SHP77 (cell line): Measurements from ENCODE around the gene DGKB.

Experiments
- DNase-seq, 2 experiments: peaks; one replicate each; lab custom pipeline; 2025; lab: John Stamatoyannopoulos, UW

Gene DGKB

DNA sequence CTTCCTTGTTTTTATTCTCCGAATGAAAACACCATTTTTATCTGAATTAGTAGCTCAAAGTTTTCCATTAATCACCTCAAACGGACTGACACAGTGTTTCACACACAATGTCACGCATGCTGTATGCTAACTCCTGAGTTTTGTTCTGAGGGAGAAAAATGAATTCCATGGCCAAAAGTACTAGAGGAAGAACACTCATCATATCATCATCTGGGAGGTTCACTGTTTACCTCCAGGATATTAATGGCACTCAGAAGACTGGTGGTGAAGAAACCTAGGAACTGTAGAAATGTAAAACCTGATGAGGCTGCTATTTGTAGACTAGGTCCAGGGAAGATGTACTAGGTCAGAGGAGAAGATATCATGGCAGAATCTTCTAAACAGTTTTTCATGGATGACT lies 517.5 kb downstream of the DGKB start:
- no peak for DNase-seq

DNA sequence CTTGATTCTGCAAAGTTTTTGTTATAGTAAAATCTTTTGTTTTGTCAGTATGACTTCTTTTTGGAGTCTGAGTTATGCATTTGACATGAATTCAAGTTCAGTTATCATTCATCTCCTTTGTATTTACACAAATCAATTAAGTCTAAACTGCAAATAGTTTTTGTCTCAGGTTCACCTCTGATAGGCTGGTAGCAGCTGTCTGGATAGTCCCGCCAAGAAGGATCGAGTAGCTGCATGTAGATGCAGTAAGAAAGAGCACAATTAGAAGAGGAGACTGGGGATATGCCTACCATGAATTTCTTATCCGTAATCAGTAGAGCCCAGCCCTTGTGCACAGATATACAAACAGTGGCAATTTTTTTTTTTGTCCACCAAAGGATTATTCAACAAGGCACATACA lies 520.6 kb downstream of the DGKB start:
- no peak for DNase-seq

DNA sequence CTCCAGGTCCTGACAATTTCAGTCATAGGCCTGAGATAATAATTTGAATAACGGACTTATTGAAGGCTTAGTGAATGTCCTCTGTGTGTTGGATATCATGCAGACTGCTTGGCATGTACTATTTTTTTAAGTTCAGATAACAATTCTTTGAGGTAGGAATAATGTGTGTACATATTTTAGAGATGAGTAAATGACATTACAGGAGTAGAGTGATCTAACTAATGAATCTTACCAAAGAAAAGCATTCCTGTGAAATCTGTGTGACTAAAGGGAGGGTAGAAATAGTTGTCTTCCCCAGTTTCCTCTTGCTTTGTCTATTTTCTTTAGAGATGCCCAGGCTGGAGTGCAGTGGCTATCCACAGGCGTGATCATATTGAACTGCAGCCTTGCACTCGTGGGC lies 521.2 kb downstream of the DGKB start:
- DNase-seq = no peak

DNA sequence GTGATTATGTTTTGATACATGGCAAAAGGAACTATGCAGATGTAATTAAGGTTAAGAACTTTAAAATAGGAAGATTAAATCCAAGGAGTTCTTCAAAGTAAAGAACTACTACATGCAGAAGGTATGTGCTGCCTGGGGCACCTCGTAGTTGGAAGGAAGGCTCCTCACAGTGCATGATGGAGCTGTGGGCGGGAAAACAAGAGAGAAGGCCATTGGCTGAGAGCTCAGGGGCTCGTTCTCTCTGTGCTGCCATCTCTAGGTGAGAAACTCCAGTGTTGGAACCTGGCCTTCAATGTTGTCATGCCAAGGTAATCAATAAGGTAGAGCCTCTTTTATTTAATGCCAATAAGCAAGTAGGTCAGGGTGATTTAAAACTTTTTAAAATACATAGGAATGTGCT lies 521.7 kb downstream of the DGKB start:
- DNase-seq = no peak

DNA sequence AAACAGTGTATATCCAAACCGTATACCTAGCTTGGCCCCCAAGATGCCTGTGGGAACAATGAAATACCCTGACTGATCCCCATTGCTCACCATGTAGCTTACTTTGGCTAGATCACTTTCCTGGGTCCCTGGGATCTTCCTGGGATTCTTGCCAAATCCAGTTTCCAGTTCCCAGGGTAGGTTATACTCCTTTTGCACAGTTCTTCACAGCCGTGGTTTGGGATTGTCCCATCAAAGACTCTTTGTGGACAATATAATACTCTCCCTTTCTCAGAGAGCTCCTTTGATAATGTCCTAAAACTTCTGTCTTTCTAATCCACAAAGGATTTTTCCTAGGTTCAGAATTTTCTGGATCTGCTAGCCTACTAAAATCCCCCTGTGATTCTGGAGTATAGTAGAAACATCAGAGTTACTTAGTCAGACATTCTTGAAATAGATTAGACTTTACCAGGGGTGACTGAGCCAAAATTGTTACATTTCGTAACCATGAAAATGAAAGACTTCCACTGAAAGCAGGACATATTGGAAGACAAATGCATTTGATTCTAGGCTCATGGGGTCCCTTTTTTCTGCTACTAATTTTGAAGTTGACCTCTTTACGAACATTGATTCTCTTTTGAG lies 524.8 kb downstream of the DGKB start:
- DNase-seq = no peak

DNA sequence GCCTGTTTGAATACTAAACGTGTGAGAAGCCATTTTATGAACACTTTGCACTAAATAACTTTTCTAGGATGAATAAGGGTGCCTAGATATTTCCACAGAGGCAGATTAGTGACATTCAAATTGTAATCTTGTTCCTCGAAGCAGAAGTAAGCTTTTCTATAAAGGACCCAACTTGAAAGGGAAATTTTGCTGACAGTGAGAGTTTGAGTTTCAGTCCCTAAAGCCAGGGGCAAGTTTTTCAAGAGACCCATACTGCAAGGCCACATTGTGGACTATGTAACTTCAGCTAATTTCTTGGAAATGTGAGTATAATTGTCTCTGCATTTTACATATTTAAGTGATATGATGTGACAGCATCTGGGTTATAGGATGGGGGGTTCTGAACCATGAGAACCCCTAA lies 525.8 kb downstream of the DGKB start:
- no peak for DNase-seq

DNA sequence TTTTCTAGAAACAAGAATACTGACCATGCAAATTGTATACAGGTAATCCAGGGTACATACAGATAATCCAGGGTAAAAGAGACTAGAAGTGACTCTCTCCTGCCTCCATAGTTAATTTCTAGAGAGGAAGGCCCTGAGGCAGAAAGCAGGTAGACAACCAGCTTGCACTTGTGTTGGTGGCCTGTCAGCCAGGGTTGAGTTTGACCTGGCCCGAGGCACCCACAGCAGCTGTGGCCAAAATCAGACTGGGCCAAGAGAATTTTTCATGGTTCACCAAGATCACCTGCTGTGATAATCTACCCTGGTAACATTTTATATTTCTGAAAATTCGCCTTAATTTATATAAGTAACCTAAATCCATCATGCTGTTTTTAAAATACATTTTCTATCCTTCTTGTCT lies 526.6 kb downstream of the DGKB start:
- no peak for DNase-seq

DNA sequence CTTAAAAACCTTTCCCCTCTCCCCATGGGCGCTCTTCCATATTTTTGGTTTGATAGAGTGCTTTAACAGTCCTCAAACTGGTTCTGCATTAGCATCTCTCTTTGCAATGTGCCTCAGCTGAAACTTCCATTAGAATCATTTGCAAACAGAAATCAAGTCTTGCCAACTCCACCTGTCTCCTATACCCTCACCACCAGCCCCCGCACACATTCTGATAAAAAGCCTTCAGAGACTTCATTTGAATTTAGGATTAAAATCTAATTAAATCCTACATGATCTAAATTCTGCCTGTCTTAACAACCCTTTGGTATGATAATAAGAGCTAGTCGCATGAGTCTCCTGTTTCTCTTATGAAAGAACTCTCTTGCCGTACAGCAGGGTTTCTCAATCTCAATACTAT lies 528.2 kb downstream of the DGKB start:
- DNase-seq = no peak

DNA sequence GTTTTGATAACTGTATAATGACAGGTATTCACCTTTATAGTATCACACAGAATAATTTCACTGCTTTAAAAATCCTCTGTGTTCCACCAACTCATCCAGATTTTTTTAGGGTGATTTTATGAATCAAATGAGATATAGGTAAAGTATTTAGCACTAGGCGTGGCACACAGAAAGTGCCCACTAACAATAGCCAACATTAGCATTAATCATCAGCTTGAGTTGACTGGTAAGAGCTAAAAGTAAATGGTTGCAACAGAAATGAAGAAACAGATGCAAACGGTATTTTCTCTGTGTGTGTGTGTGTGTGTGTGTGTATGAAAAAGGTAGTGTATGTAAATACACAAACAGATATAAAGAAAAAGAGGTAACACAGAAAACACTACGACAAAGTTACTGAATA lies 534.3 kb downstream of the DGKB start:
- no peak for DNase-seq

DNA sequence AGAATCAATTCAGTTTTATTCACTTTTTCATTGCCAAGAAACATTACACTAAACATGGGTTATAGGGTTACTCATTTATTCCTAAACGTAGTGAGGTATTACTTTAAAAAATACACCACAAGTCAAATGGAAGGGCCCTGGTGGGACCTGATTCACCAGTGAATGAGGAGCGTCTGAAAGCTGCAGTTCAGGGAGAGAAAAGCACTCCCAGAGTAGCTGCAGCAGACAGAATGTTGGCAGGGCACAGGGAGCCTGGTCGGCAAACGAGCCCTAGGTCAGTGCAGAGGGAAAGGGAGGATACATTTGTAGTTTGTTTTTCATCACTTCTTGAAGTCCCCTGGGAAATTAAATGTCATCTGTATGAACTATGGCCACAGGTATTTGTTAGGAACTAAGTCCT lies 551.4 kb downstream of the DGKB start:
- DNase-seq = no peak

DNA sequence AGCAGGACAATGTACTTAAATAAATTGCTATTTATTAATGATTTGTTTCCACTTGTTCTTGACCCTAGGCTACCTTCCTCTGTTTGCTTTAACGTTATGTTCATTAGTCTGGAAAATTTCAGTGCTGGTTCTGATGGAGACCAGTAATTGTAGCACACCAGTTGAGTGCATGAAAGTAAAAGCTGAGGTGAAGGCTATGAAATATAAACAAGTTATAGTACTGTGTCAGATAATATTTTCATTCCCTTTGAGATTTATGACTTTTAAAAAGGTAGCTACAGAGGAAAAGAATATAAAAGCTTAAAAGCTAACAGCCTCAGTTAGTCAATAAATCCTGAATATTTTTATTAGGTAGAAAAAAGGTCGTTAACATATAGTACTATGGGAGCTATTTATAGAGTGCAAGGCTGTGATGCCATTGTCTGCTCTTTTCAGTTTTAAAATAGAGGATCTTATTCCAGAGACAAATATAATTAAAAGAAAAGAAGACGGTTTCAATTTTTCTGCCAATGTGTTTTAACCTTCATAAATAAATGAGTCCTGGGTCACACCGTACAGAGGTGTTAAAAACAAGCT lies 561.3 kb downstream of the DGKB start:
- no peak for DNase-seq

DNA sequence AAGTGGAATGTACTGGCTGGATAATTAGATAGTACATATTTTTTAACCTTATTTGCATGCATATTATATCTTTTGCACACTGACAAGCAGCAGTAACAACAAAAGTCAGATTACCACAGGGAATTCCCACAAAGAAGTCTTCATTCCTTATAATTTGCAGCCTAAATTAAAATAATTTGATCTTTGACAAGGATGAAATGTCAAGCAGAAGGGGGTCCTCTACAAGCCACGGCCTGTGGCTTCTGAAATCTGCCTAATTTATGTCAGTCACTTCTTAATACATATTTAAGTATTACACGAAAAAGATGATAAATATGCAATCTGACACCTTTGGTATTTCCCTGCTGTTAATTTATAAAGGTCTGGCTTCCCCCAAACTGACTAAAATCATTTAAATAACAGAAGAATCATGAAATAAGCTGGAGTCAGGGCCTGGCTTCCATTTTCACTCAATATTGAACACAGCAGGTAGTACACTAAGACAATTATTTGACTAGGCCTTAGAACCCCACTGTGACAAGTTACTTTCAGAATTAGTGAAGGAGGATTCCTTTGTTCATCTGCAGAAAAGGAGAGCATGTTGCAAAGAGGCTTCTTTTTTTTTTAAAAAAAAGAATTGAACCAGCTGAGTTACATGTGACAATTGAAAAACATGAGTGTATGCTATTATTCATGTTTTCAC lies 562.0 kb downstream of the DGKB start:
- DNase-seq = no peak

DNA sequence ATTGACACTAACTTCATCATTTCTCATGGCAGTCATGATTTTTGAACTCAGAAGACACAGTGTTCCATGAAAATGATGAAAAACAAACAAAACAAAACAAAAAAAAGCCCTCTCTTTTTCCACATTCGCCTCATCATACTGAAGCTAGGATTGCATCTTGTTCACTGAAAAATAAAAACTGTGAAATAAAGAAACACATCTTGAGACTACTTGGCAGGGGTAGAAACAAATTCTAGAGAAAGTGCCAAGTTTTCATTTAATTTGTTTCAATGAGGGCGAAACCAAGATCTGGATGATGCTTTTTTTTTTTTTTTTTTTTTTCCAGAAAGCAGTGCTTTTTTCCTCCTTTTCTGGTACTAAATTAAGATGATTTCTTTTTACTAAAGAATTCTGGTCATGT lies 562.7 kb downstream of the DGKB start:
- no peak for DNase-seq

DNA sequence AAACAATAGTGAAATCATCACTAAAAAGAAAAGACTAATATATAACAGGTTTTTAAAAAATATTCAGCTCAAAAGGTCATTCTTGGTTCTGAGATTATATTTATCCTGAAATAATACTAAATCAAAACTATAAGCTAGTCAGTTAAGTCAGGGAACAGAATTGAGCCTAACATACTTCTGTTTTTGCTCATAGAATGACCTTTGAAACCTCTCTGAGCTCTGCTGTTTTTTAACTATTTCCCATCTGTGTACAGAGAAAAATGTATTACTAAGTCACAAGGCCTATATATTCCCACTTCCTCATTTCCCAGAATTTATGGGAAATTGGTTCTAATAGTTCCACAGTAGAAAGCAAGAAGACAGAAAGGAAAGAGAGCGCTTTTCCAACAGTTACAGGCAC lies 566.3 kb downstream of the DGKB start:
- no peak for DNase-seq

DNA sequence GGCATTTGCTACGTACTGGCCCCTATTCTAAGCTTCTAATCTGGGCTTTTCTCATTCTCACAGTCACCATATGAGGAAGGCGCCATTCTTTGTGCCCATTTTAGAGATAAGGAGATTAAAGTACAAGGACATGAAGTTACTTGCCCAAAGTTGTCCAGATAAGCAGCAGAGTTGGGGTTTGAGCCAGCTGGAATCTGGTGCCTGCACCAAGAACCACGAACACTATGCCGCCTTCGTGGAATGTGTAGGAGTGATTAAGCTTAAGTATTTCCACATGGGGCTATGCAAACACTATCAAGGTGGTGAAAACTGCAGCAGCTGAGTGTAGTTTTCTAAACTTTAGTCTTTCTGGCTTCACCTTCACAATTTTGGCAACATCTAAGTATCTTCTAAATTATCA lies 570.4 kb downstream of the DGKB start:
- DNase-seq = no peak

DNA sequence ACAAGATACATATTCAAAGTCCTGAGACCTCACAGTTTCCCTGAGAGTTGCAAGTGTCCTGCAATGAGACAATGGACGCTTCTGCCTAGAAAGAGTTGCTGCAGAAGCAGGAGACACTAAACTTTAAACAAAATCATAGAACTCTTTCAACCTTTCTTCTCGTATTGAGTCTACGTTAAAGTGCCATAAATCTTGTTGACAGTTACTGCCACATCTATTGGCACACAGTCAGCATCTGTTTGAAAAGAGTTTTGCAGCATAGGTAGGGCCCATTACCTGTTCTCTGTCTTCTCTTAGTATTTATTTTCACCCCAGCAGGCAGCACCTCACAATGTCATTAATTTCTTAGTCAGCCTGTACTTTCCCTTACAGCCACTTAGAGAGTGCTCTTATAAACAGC lies 577.8 kb downstream of the DGKB start:
- DNase-seq = no peak

DNA sequence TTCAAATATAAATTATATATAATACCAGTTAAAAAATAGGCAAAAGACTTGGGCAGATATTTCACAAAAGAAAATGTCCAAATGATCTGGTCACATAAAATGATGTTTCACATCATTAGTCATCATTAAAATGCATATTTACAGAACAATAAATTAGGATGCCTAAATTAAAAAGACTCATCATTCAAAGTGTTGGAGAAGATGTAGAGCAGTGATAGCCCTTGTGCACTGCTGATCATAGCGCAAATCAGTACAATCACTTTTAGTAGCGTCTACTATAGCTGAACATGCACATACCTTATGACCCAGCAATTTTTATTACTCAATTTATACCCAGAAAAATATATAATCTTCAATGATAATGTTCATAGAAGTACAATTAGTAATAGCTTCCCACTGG lies 579.8 kb downstream of the DGKB start:
- no peak for DNase-seq

DNA sequence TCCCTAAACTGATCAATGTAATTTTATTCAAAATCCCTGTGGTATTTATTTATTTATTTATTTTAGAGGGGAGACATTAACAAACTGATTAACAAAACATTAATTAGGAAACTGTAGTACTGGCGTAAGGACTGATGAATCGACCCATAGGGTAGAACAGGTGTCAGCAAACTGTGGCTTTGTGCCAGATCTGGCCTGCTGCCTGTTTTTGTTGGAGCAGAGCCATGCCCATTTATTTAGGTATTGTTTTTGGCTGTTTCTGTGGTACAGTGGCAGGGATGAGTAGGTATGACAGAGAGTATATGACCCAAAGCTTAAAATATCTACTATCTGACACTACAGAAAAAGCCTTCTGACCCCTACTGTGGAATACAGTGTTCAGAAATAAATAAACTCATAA lies 580.6 kb downstream of the DGKB start:
- DNase-seq = peak; percentile 83 to 88

DNA sequence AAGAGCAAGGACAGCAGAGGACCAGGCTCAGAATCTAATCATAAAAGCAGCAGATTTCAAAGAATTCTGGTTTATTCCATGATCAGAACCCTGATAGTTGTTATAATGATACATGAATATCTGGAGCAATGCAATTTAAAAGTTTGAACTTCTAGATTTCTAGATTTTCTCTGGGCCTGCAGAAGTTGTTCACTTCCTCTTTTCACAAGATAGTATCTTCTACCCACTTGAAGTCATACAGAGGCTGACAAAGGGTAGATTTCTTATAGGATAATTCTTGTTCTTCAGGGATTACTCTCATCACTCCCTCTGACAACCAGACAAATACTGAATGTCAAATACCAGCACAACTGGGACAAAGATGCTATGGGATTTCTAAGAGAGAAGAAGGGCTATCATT lies 593.1 kb downstream of the DGKB start:
- no peak for DNase-seq

DNA sequence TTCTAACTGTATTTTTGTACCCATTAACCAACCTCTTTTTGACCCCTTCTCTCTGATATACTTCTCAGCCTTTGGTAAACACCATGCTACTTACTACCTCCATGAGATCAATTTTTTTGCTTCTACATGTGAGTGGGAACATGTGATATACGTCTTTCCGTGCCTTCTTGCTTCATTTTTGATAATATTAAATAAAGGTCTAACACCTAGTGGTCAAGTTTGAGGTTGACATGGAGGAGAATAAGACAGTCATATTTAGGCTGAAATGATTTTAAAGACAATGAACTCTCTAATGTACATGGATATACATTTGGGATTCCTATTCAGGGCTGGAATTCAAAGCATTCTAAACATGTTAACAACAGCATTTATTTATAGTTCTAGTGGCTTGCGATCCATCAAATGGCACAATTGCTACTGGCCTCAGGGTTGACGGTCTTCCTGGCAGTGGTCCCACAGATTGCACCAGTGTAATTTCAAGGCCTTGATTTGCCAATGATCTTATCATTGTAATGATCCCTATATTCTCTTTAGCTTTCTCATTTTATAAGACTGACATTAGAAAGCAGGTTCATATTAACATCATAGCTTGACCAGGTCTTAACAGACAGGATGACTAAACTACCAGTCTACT lies 597.2 kb downstream of the DGKB start:
- no peak for DNase-seq

DNA sequence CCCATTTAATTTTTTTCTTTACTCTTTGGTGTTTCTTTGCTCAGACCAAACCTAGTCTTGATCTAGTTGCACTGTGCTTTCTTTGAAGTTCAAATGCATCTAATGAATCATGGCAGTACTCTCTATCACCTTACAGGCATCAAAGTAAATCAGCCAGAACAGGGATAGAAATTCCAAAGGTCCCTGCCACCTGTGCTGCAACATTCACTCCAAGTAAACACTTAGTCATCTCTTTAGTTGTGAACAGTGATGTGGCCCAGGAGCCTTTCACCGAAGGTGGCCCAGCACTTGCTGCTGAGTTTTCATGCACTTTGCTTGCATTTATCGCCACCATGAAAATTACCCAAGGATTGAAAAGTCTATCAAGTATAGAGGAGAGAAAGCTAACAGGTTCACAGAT lies 599.0 kb downstream of the DGKB start:
- no peak for DNase-seq

DNA sequence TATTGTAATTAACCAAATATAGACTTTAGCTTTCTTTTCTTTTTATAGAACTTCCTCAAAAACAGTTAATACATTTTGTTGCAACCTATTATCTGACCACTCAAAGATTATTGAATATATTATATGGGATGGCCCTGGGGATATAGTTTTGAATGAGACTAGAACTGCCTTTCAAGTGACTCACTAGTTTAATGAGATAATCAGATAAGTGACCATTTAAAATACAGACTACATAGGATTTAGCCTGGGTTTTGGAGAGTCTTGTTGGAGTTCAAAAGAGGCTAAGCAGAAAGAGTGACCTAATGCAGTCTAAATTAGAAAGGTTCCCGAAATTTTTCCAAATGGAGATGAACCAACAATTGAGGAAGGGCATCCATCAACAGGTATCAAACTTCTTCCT lies 607.9 kb downstream of the DGKB start:
- no peak for DNase-seq

DNA sequence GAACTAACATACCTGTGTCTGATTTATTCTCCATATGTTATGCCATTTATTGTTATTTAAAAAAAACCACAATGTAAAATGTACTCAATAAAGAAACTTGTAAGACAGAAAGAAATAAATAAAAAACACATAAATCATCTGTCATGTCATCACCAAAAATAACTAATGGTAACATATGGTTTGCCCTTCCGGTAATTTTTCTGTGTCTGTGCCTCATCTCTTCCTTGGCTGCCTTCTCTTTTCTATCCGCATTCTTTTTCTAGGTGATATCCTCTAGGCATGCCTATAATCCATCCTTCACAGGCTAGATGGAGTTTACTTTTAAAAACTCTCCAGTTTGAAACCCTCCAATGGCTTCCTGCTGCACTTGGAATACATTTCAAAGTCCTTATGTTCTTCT lies 609.1 kb downstream of the DGKB start:
- no peak for DNase-seq

DNA sequence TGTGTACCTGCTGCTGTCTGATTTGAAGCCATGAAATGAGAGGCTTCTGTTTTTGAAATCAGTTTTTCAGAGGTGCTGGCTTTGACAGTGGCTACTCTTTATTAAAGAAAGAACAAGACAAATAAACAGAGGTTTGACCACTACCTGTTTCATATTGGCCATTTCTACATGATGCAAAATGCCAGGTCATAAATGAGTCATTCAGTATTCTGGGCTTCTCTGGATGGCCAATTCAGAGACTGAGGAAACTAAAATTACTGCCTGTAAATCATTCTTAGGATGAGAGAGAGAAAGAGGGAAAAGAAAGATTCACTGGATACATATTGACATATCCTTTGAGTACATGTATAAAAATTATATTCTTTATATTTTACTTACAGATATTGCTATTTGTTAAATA lies 609.8 kb downstream of the DGKB start:
- no peak for DNase-seq
